Loucy (cell line): ENCODE data around the gene IGSF22.

Experiments used
- CTCF ChIP-seq: fragments of 200-600 bp; sonication (generic); conservative IDR thresholded peaks from 2 replicates; pipeline ENCODE4 v1.5.1; 2014; ENCODE audit warnings: mild to moderate bottlenecking, antibody characterized with exemption, low read length
- EZH2phosphoT487 ChIP-seq: fragments of 200-600 bp; IDR thresholded peaks from 2 replicates; pipeline ENCODE4 v1.6.1; 2018; ENCODE audit warnings: antibody characterized with exemption, mild to moderate bottlenecking, moderate library complexity, borderline replicate concordance

DNA sequence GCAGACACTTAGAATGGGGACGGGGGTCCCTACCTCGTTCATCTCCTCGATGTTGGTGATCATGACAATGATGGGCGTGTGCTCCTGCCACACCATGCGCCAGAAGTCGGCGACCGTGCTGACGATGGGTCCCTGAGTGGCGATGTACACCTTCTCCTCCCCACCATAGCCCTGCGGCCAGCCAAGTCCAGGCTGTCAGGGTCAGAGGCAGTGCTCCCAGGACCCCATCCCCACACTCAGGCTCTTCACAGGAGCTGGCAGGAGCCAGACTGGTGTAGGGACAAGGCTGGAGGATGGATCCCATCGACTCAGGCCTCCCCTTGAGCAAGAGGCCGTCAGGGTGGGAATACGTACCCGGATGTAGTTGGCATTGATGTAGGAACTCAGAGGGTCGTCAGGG, 7.2 kb upstream of the IGSF22 start:
- TF ChIP-seq CTCF (no peak), EZH2phosphoT487 (no peak)
